Skin of body (tissue), 2 donors: ENCODE results near the gene SUSD3. TPM values are rescaled to one million over a fixed set of nuclear protein-coding genes. Genes with fewer than 3 reads are reported as not detected.

Source experiments
- DNase-seq: peaks from one replicate; lab custom pipeline; 2025; lab: John Stamatoyannopoulos, UW
- total RNA-seq: library from RNA; depleted of rRNA; stranded (reverse); fragments of >200 nt; gene quantifications from one replicate; pipeline ENCODE4 v1.2.3, GENCODE V29; 2014

Gene SUSD3
- total RNA-seq, 1 donor from 2014 or later, result 3.0 TPM

GRCh38 chr9:93051680-93052089 lies 6.8 kb upstream of the SUSD3 start:
- DNase-seq, result peak; percentile 63

GRCh38 chr9:93052791-93053540 lies 5.5 kb upstream of the SUSD3 start:
- DNase-seq, result no peak

DNA sequence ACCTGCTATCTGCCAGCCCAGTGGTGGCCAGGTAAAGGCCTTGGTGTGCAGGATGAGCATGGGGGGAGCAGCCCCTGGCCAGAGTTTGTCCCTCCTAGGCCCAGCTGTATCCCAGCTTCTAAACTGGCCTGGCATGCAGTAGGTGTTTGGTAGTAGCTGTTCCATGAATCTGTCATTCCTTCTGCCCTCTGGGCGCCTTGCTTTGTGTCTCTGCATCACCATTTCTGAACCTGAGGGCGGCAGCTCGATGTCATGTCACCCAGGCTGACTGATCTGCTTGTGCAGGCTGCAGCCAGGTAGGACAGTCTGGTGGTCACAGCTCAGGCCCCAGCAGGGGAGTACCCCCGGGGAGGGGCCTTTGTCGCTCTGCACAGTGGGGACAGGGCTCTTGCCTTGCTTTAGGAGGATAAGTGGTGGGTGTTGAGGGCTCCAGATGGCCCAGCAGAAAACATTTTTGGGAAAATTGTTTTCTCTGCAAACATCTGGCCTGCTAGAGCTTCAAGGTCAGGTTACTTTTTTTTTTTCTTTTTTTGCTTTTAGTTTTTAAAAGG lies 4.6 kb upstream of the SUSD3 start:
- DNase-seq, result no peak

DNA sequence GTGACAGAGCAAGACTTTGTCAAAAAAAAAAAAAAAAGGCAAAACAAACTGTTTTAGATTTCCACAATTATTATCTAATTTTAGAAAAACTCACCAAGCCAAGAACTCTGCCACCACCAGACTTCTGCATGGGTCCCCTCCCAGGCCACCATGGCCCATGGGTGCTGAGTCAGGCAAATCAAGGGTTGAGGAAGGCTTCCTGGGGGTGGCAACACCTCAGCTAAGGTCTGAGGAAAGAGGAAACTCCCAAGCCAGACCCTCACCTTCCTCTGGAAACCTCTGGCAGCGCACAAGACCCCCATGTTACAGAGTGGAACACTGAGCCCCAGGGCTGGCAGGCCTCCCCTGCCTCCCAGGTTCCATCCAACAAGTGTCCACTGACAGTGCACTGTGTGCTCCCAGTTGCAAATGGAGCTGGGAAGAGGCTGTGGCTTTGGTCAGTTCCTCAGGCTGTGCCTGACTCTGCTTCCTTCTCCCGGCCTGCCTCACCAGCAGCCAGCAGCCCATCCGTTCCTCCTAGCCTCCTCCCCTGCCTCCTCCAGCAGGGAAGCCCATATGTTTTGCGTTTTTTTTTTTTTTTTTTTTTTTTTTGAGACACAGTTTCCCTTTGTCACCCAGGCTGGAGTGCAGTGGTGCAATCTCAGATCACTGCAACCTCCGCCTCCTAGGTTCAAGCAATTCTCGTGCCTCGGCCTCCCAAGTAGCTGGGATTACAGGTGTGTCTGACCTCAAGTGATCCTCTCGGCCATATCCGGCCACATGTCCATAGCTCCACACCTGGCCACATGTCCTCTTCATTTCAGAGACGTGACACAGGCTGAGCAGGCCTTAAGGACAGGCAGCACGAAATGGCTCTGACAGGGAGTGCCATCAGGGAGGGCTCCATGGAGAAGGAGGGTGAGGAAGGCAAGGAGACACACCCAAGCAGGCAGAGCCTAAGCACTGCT lies 3.5 kb upstream of the SUSD3 start:
- DNase-seq, result no peak

- DNase-seq, result no peak
Observed at GRCh38 chr9:93057042-93057702, 1.3 kb upstream of the SUSD3 start.

DNA sequence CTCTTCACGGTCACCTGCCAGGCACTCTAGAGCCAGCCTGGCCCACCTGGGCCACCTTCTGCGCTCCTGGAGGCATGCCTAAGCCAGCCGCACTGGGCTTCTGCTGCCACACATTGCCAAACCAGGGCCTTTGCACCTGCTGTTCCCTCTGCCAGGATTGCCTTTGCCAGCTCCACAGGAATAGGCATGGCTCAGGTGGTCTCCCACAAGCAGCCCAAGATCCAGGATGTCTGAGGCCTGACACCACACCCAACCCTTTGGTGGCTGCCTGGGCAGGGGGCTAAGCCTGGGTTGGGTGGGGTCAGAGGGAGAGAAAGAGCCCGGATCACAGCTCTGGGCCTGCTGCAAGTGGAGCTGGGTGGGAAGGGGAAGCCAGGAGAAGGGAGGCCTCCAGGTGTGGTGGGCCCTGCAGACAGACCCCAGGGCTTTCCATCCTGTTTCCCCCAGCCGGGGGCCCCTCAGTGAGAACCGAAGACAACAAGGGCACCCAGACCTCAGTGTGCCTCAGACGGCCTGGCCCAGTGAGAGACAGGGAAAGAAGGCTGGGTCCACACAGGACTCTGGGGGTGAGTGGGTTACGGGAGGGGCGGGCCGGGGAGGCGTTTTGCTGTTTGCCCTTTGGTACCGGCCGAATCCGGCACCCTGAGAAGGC lies 672 bp upstream of the SUSD3 start:
- DNase-seq, result no peak

GRCh38 chr9:93059011-93059714 lies 662 bp downstream of the SUSD3 start:
- DNase-seq, result no peak

- no peak for DNase-seq
Observed at GRCh38 chr9:93059715-93060578, 1.4 kb downstream of the SUSD3 start.

GRCh38 chr9:93060746-93061259 lies 2.3 kb downstream of the SUSD3 start:
- DNase-seq, result no peak

GRCh38 chr9:93061260-93061751 lies 2.8 kb downstream of the SUSD3 start:
- no peak for DNase-seq

GRCh38 chr9:93061791-93062763 lies 3.6 kb downstream of the SUSD3 start:
- DNase-seq, result no peak

GRCh38 chr9:93064392-93065134 lies 6.1 kb downstream of the SUSD3 start:
- no peak for DNase-seq

DNA sequence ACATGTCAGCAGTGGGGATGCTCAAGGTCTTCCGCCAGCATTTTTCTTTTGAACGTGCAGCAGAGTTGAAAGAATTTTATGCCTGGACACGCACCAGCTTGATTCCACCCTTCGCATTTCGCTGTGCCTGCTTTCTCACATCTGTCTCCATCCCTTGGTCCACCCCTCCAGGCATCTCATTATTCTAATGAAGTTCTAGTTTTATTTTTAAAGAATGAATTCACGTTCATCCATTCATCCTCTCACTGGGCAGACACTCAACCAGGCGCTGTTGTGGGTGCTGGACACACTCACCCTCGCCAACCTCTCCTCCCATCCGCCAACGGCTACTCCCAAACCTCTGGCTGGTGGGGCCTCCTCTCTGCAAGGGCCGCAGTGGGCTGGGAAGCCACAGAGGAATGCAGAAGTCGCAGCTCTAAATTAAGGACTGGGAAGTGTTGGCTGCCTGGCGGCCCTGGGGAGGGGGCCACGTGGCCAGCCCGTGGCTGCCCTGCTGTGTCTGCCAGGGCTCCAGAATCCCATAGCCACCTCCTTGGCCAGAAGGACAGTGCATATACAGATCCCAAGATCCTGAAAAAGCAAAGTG lies 6.7 kb downstream of the SUSD3 start:
- no peak for DNase-seq

- DNase-seq, result no peak
Observed at GRCh38 chr9:93066978-93067603, 8.6 kb downstream of the SUSD3 start.

DNA sequence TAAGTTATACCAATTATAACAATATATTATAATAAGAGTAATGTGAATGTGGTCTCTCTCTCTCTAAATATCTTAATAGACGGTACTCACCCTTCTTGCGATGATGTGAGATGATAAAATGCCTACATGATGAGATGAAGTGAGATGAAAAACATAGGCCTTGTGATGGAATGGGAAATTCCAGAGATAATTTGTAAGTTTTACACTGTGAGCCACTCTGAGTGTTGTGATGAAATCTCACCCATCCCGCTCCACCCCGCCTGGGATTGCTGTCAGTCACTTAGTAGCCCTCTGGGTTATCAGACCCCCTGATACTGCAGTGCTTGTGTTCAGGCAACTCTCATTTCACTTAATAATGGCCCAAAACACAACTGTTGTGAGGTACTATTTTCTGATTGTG lies 10.5 kb downstream of the SUSD3 start:
- no peak for DNase-seq

DNA sequence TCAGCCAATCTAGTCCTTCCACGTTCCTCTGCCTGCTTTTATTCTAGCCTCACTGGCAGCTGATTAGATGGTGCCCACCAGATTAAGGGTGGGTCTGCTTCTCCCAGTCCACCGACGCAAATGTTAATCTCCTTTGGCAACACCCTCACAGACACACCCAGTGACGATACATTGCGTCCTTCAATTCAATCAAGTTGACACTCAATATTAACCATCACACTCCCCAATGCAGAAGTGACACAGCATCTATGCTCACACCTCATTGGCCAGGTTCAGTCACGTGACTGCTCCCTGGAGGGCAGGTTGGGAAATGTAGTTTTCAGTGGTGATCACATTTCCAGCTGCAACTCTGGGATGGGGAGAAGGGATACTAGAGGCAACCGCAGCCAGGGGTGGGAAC lies 13.0 kb downstream of the SUSD3 start:
- no peak for DNase-seq
